Left cardiac atrium (tissue), 4 donors: ENCODE results near the gene PROCR. TPM values are rescaled to one million over a fixed set of nuclear protein-coding genes. Genes with fewer than 3 reads are reported as not detected.

Experiments used
- ATAC-seq, 2 donors: fragments of 200-7000 bp; cut with Tn5 transposase; one replicate each; pipeline ENCODE4 v1.9.1; 2020; ENCODE audit warnings: mild to moderate bottlenecking in 2 of 2, moderate library complexity in 2 of 2
- DNase-seq: peaks from one replicate; pipeline ENCODE4 v3.0.0-alpha.2; 2020
- intact Hi-C, 2 donors: fragments of 100-400 bp; cut with DNase I; formaldehyde crosslinking; loops; one replicate each; pipeline versions ENCODE4 v1.14.1 to v1.15.1; 2022 to 2023
- long read RNA-seq: library from polyadenylated mRNA; unstranded; transcript quantifications from one replicate; pipeline ENCODE4 v2.0.0, GENCODE V29; 2021
- total RNA-seq, 2 donors: library from RNA; stranded (reverse); fragmentation: NEBNext Ultra II Directional; extraction: Animal tissue kit (Norgen Biotek cat#: 25700); gene quantifications; one replicate each; pipeline ENCODE4 v1.2.1, GENCODE V29; 2021
- donor health status: DM: no; HTN: yes; CAD: no.
- donor health status: DM: no; HTN: yes; CAD: no; lungs with severe emphysema.
- donor health status: DM: yes; HTN: yes; CAD: no.
- donor health status: Dilated cardiomyopathy.

PROCR gene
- 10 to 100 TPM; 26.9 to 41.9 TPM for total RNA-seq
- long read RNA-seq, transcript PROCR-201 (4 exons, 1,348 nt): major isoform, 19 of 28 reads
- long read RNA-seq, partial matches to known transcripts: 3 of 28 reads
- long read RNA-seq, other reads (novel, unspliced or antisense): 6 of 28 reads

GRCh38 chr20:35171753-35172433, at the start of gene PROCR:
TSS of gene PROCR (plus strand) at chr20:35172072. CDS start at chr20:35172155, 83 bp downstream.
- intact Hi-C loops: no loop called here
- ATAC-seq (peak; percentile 92 to 96), DNase-seq (peak; percentile 90)

- ATAC-seq (no peak), DNase-seq (no peak)
- intact Hi-C loops: no loop called here
Observed at GRCh38 chr20:35122756-35123405, 49.0 kb upstream of the PROCR start.

DNA sequence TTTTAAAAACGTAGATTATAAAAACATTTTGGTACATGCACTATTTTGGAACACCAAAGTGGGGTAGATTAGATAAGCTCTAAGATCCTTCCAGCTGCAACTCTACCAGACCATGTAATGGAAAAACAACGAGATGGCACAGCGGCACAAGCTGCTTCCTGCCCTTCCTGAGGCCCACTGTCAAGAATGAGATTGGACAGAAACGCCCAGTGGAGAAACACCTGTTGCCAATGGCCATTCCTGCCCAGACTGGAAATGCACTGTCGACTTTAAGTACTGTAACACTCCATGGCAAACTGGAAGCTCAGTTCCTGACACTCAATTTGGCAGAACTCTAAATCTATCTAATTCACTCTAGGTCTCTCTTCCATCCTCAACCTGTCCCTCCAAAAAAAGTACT, 46.1 kb upstream of the PROCR start:
- no peak for ATAC-seq
- DNase-seq: no peak
- intact Hi-C loops: no loop called here

DNA sequence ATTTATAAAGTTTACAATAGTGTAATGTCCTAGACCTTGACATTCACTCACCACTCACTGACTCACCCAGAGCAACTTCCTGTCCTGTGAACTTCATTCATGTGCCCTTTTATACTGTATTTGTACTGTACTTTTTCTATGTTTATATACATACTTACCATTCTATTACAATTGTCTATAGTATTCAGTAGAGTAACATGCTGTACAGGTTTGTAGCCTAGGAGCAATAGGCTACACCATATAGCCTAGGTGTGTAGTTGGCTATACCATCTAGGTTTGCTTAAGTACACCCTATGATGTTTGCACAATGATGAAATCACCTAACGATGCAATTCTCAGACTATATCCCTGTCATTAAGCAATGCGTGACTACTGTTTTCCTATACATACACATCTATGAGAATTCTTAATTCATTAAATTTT, 42.2 kb upstream of the PROCR start:
- intact Hi-C loops: loop anchor here in 1 of 2 donors (5.0 kb wide), 1 partner anchor 32 kb away; no protein-coding TSS in a partner anchor
- no peak for ATAC-seq
- DNase-seq: no peak

GRCh38 chr20:35131934-35132333, 39.9 kb upstream of the PROCR start:
- intact Hi-C loops: loop anchor here in 1 of 2 donors (5.0 kb wide), 1 partner anchor 35 kb away; no protein-coding TSS in a partner anchor
- DNase-seq: no peak
- ATAC-seq: no peak

DNA sequence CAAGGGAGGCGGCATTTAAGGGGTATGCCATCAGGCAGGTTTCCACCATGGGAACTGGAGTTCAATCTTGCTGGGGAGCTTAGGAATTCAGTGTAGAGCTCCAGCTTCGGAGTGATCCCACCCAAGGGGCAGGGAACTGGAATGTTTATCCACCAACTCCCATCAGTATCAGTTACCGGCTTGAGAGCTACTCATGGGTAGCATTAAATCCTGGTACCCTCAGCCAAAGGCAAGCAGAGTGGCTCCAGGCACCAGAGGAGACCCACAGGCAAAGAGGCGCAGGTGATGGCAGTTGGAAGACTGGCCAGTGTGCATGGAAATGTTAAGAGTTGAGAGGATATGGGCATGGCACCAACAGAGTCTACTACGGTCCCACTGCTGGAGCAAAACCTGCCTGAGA, 38.8 kb upstream of the PROCR start:
- no peak for ATAC-seq
- DNase-seq: no peak
- intact Hi-C loops: loop anchor here in 1 of 2 donors (5.0 kb wide), 1 partner anchor 36 kb away; no protein-coding TSS in a partner anchor

DNA sequence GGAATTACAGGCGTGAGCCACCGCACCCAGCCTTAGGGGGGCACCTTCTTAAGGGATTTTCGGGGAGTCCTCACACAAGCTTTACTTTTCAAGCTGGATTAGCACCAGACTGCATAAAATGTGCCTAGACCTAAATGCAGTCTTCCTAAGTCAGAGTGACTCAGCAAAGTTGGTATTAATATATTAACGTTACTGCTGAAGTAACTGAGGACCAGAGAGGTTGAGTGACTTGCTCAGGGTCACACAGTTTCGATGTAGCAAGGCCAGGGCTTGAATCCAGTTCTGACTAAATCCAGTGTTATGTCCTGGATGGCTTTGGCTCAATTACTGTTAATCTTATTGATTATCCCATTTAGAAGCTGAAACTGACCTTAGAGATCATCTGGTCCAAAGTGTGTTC, 38.1 kb upstream of the PROCR start:
- ATAC-seq (no peak), DNase-seq (no peak)
- intact Hi-C loops: loop anchor here in 1 of 2 donors (5.0 kb wide), 1 partner anchor 36 kb away; no protein-coding TSS in a partner anchor

- ATAC-seq: peak; percentile 67 to 68
- DNase-seq: peak; percentile 78
- intact Hi-C loops: loop anchor here in 1 of 2 donors (5.0 kb wide), 1 partner anchor 37 kb away; no protein-coding TSS in a partner anchor
Observed at GRCh38 chr20:35134472-35134871, 37.4 kb upstream of the PROCR start.

GRCh38 chr20:35134880-35135279, 37.0 kb upstream of the PROCR start:
- intact Hi-C loops: loop anchor here in 1 of 2 donors (5.0 kb wide), 1 partner anchor 38 kb away; no protein-coding TSS in a partner anchor
- DNase-seq (peak; percentile 58), ATAC-seq (peak; percentile 43 to 77)

GRCh38 chr20:35135867-35136586, 35.8 kb upstream of the PROCR start:
- DNase-seq: peak; percentile 83
- ATAC-seq: peak; percentile 76 to 84
- intact Hi-C loops: no loop called here

- no peak for ATAC-seq
- intact Hi-C loops: loop anchor here (5.0 kb wide), 2 partner anchors 47 to 63 kb away; no protein-coding TSS in a partner anchor
- no peak for DNase-seq
Observed at GRCh38 chr20:35144694-35145093, 27.2 kb upstream of the PROCR start.

GRCh38 chr20:35145141-35145564, 26.7 kb upstream of the PROCR start:
- DNase-seq: no peak
- ATAC-seq: peak; percentile 25 to 32
- intact Hi-C loops: loop anchor here (5.0 kb wide), 2 partner anchors 48 to 62 kb away; no protein-coding TSS in a partner anchor

GRCh38 chr20:35146299-35146919, 25.5 kb upstream of the PROCR start:
- DNase-seq: peak; percentile 36
- peak in 1 of 2 donors; percentile 27 for ATAC-seq
- intact Hi-C loops: loop anchor here (2.0 to 5.0 kb wide), 3 partner anchors 49 to 62 kb away; no protein-coding TSS in a partner anchor

DNA sequence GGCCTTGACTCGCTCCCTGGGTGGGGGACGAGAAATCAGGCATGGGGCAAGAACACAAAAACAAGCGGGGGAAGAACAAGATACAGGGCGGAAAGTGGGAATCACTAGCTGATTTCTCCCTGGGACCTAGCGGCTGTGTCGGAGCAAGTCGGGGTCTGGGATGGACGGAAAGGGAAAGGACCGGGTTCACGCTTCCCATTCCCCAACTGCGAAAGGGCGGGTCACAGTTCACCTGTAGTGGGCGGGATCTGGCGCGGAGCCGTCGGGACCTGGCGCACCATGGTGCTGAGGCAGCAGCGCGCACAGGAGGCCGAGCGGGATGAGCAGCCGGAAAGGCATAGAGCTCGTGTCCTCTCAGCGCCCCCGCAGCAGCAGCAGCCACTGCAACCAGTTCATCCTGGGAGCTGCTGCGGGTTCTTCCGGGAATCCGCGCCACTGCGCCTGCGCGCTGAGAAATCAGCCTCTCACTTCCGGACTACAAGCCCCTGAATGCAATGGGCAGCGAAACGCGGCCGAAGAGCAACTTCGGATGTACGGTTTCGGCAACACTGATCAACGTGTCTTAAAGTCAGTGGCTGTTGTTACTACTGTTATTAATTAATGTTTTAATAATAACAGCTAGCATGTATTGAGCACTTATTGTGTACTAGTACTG, 24.8 kb upstream of the PROCR start, which contains the start of gene EDEM2:
TSS of gene EDEM2 (minus strand) at position 417 of the 655 bp plus-strand sequence. CDS start at position 339, 78 bp downstream.
- DNase-seq (peak; percentile 96), ATAC-seq (peak; percentile 95 to 96)
- intact Hi-C loops: loop anchor here (2.0 to 5.0 kb wide), 3 partner anchors 50 to 62 kb away; no protein-coding TSS in a partner anchor

GRCh38 chr20:35147575-35148071, 24.2 kb upstream of the PROCR start:
- ATAC-seq (peak in 1 of 2 donors; percentile 17), DNase-seq (peak; percentile 37)
- intact Hi-C loops: loop anchor here (2.0 to 5.0 kb wide), 3 partner anchors 50 to 61 kb away; no protein-coding TSS in a partner anchor

GRCh38 chr20:35150846-35151579, 20.9 kb upstream of the PROCR start:
- no peak for DNase-seq
- ATAC-seq: no peak
- intact Hi-C loops: no loop called here

DNA sequence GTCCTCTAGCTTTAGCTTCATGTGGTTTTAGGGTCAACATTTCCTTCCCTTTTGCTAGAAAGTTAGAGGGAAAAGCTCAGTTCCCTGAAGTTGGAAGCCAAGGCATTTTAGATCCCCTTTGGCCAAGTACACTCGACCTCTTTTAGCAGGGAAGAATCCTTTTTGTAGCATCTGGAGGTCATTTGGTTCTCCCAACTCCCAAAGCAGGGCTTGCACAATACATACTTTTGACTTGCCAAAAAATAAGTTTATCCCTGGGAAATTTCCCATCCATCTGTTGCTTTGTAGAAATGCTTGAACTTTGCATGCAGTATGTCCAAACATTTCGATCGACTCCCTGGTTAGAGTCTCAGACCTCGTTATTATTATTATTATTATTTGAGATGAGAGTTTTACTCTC, 20.1 kb upstream of the PROCR start:
- intact Hi-C loops: no loop called here

More for the DNA sequence above, 20.1 kb upstream of the PROCR start:
- ATAC-seq (peak; percentile 16 to 64), DNase-seq (no peak)
